GM12892 (cell line): ENCODE data around the gene AGK.
"Not testable (repeated sequence)": the region's sequence is repeated elsewhere in the genome, so short reads cannot be mapped to it uniquely, and the experiment has no call there.

Source experiments
- DNase-seq: peaks from one replicate; pipeline ENCODE4 v3.0.0; 2011; ENCODE audit not compliant: insufficient read length
- FAIRE-seq: peaks from 2 replicates; lab custom pipeline; 2011; peaks lifted over from hg19 to GRCh38; lab: Jason Lieb, UNC
- POLR2A ChIP-seq: IDR thresholded peaks from 2 replicates; pipeline ENCODE4 v1.6.1; 2011; ENCODE audit warnings: low read depth, low read length, control low read depth
- POLR2AphosphoS5 ChIP-seq: IDR thresholded peaks from 2 replicates; pipeline ENCODE4 v1.6.1; 2011; ENCODE audit warnings: low read depth, low read length, control low read depth
- TAF1 ChIP-seq: IDR thresholded peaks from 2 replicates; pipeline ENCODE4 v1.6.1; 2011; ENCODE audit warnings: low read depth, mild to moderate bottlenecking, control low read depth, low read length, borderline replicate concordance

Gene AGK

GRCh38 chr7:141528399-141528798 lies 22.8 kb upstream of the AGK start:
- DNase-seq (no peak), FAIRE-seq (no peak)
- TF ChIP-seq POLR2A (no peak), POLR2AphosphoS5 (no peak), TAF1 (no peak)

- FAIRE-seq (peak; percentile 76), DNase-seq (no peak)
- TF ChIP-seq POLR2AphosphoS5 (no peak), TAF1 (no peak), POLR2A (no peak)
These were observed 17.9 kb upstream of the AGK start for GRCh38 chr7:141533149-141533949.

- FAIRE-seq (no peak), DNase-seq (no peak)
- no peak for TF ChIP-seq TAF1
- TF ChIP-seq POLR2AphosphoS5, result no peak
- no peak for TF ChIP-seq POLR2A
These were observed 16.2 kb upstream of the AGK start for GRCh38 chr7:141534757-141535737.

DNA sequence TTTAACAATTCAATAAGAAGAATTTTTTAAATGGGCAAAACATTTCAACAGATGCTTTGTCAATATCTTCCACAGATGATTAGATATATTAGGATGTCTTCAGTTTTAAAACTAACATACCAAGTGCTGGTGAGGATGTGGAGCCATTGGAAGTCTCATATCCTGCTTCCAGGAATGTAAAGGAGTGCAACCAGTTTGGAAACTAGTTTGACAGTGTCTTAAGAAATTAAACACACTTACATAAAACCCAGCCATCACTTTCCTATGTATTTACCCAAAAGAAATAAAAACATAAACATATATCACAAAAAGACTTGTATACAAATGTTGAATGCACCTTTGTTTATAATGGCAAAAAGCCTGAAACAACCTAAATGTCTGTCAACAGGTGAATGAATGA lies 13.3 kb upstream of the AGK start:
- DNase-seq (no peak), FAIRE-seq (no peak)
- no peak for TF ChIP-seq POLR2A
- TF ChIP-seq POLR2AphosphoS5, result no peak
- no peak for TF ChIP-seq TAF1

- TF ChIP-seq POLR2AphosphoS5 (no peak), POLR2A (no peak), TAF1 (no peak)
- DNase-seq, result no peak
- no peak for FAIRE-seq
These were observed 9.8 kb upstream of the AGK start for GRCh38 chr7:141541375-141541774.

- no peak for FAIRE-seq
- TF ChIP-seq TAF1, result no peak
- TF ChIP-seq POLR2AphosphoS5, result no peak
- TF ChIP-seq POLR2A, result no peak
- DNase-seq, result no peak
These were observed 6.4 kb upstream of the AGK start for GRCh38 chr7:141544831-141545230.

- no peak for FAIRE-seq
- DNase-seq, result no peak
- no peak for TF ChIP-seq TAF1
- TF ChIP-seq POLR2A, result no peak
- TF ChIP-seq POLR2AphosphoS5, result no peak
These were observed 1.6 kb upstream of the AGK start for GRCh38 chr7:141549582-141549981.

- TF ChIP-seq POLR2A (no peak), POLR2AphosphoS5 (no peak), TAF1 (no peak)
- FAIRE-seq (peak; percentile 40), DNase-seq (peak; percentile 10)
These were observed 670 bp upstream of the AGK start for GRCh38 chr7:141550386-141551093.

- FAIRE-seq, result no peak
- no peak for DNase-seq
- TF ChIP-seq TAF1 (no peak), POLR2AphosphoS5 (no peak), POLR2A (no peak)
These were observed 572 bp downstream of the AGK start for GRCh38 chr7:141551782-141552181.

- DNase-seq, result no peak
- no peak for FAIRE-seq
- TF ChIP-seq POLR2A (no peak), TAF1 (no peak), POLR2AphosphoS5 (no peak)
These were observed 6.2 kb downstream of the AGK start for GRCh38 chr7:141557360-141557759.

- DNase-seq, FAIRE-seq: not testable (repeated sequence)
These were observed 6.8 kb downstream of the AGK start for GRCh38 chr7:141557831-141558531.
